Measurements from ENCODE around the gene PLAU.

GRCh38 chr10:73950155-73950948 lies 39.4 kb downstream of the PLAU start:
- no peak for TF ChIP-seq CTCF (IDR thresholded peaks at IDR 0.05; ENCODE audit: low read length)
- no peak for TF ChIP-seq EZH2 (optimal IDR thresholded peaks at IDR 0.05; ENCODE audit: low read depth, low read length)
- no peak for TF ChIP-seq EZH2phosphoT487 (IDR thresholded peaks at IDR 0.05; ENCODE audit: low read length)

All from MM.1S (cell line).